HG03139 (cell line): ENCODE results near the gene DBNDD1.
"Not testable (repeated sequence)": the region's sequence is repeated elsewhere in the genome, so short reads cannot be mapped to it uniquely, and the experiment has no call there.

Source experiments
- ATAC-seq: cut with Tn5 transposase; IDR thresholded peaks from one replicate; pipeline ENCODE4 v1.9.1; 2021; ENCODE audit not compliant: unreplicated experiment

DBNDD1 gene

GRCh38 chr16:90018652-90019542, at the start of gene DBNDD1:
DBNDD1 (minus strand) TSS chr16:90019456; CDS start chr16:90019341, 115 bp downstream.
- ATAC-seq = no peak

GRCh38 chr16:90061437-90061836, 42.2 kb upstream of the DBNDD1 start:
- no peak for ATAC-seq

- ATAC-seq = no peak
These were observed 38.5 kb upstream of the DBNDD1 start for GRCh38 chr16:90057738-90058173.

- ATAC-seq = not testable (repeated sequence)
These were observed 37.3 kb upstream of the DBNDD1 start for GRCh38 chr16:90056521-90056920.

- no peak for ATAC-seq
These were observed 36.1 kb upstream of the DBNDD1 start for GRCh38 chr16:90055371-90055770.

GRCh38 chr16:90054554-90054953, 35.3 kb upstream of the DBNDD1 start:
- no peak for ATAC-seq

GRCh38 chr16:90053902-90054500, 34.7 kb upstream of the DBNDD1 start:
- ATAC-seq = no peak

GRCh38 chr16:90050969-90051368, 31.7 kb upstream of the DBNDD1 start:
- no peak for ATAC-seq

- no peak for ATAC-seq
These were observed 29.6 kb upstream of the DBNDD1 start for GRCh38 chr16:90048737-90049330.

GRCh38 chr16:90048347-90048722, 29.1 kb upstream of the DBNDD1 start:
- no peak for ATAC-seq

GRCh38 chr16:90047714-90048346, 28.6 kb upstream of the DBNDD1 start:
- no peak for ATAC-seq

GRCh38 chr16:90046971-90047713, 27.9 kb upstream of the DBNDD1 start:
- no peak for ATAC-seq

GRCh38 chr16:90046122-90046970, 27.1 kb upstream of the DBNDD1 start:
- ATAC-seq = no peak

GRCh38 chr16:90044111-90044551, 24.9 kb upstream of the DBNDD1 start:
- no peak for ATAC-seq

GRCh38 chr16:90043526-90043925, 24.3 kb upstream of the DBNDD1 start:
- ATAC-seq = no peak

- no peak for ATAC-seq
These were observed 23.8 kb upstream of the DBNDD1 start for GRCh38 chr16:90042946-90043514.

- ATAC-seq = no peak
These were observed 22.7 kb upstream of the DBNDD1 start for GRCh38 chr16:90041896-90042473.

- no peak for ATAC-seq
These were observed 21.1 kb upstream of the DBNDD1 start for GRCh38 chr16:90040152-90041023.
